Adipose tissue (tissue), 3 donors: ENCODE data around the gene ARMH3. TPM values are rescaled to one million over a fixed set of nuclear protein-coding genes. Genes with fewer than 3 reads are reported as not detected.

Experiments used
- H3K27ac ChIP-seq: one replicate; pipeline ENCODE4 v1.5.1; 2013; ENCODE audit warnings: low read depth, low read length
- WGBS, 3 donors: extraction: QIAGEN DNeasy Blood & Tissue Kit; methylation state at CpG; one replicate each; pipeline ENCODE4 v1.1.7; 2013; 5-methylcytosine and 5-hydroxymethylcytosine counted together
- polyA plus RNA-seq, 3 donors: library from polyadenylated mRNA; stranded (reverse); fragments of 200-250 nt; gene quantifications; one replicate each; pipeline ENCODE4 v1.2.3, GENCODE V29; 2013
- donor health status: healthy with polysubstance abuse.
- donor health status: Bipolar disorder and iron deficiency.
- donor health status: healthy.

The ARMH3 gene
- polyA plus RNA-seq, 3 donors: 9.6 to 14.0 (median 10.0) TPM

GRCh38 chr10:101889256-101890210 lies 166.4 kb downstream of the ARMH3 start:
- 60 to 73% (median 67%) methylated on average over 5 of the region's 5 CpGs for WGBS, 3 donors
- no peak overlapping the region for H3K27ac ChIP-seq

- 87 to 100% (median 87%) methylated on average over 2 of the region's 2 CpGs for WGBS, 3 donors
- no peak overlapping the region for H3K27ac ChIP-seq
Measured at GRCh38 chr10:101888251-101888949, 167.6 kb downstream of the ARMH3 start.

GRCh38 chr10:101887775-101888174 lies 168.2 kb downstream of the ARMH3 start:
- 81 to 90% (median 84%) methylated on average over 5 of the region's 5 CpGs for WGBS, 3 donors
- H3K27ac ChIP-seq: no peak overlapping the region

DNA sequence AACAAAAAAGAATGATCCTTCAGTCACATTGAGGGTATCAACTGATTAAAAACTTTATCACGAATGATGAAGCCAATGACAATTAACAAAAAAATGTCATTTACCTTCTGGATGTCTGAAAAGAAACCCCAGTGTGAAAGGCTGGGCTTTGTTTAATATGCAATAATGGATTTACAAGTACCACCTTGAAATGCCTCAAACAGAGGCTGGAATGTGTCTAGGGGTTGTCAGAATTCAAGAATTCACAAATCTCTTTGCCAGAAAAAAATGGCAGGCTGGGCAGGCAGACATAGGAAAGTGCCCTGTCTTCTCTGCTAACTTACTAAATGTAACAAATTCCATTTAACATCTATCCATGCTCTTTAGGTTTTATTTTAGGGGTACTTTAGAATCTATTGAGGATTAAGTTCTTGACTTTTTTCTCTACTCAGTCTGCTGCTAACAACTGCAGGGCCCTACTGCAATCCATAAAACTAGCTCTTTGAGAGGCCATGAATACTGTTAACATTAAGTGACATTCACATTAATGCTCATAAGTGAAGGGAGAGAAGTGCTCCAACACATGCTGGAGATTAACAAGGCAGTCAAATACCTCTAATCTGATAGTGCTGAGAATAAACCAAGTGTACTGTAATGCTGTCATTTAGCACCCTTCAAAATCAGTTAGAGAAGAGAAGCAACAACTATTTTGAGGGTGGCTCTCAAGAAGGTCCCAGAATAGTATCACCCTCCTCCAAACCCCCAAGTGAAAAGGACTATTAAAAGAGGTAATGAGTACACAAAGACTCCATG lies 169.3 kb downstream of the ARMH3 start:
- H3K27ac ChIP-seq: no peak overlapping the region
- WGBS, 3 donors: 83 to 96% (median 96%) methylated on average over 1 of the region's 1 CpG

GRCh38 chr10:101881036-101881774 lies 174.8 kb downstream of the ARMH3 start:
- 77 to 92% (median 80%) methylated on average over 2 of the region's 2 CpGs for WGBS, 3 donors
- no peak overlapping the region for H3K27ac ChIP-seq

DNA sequence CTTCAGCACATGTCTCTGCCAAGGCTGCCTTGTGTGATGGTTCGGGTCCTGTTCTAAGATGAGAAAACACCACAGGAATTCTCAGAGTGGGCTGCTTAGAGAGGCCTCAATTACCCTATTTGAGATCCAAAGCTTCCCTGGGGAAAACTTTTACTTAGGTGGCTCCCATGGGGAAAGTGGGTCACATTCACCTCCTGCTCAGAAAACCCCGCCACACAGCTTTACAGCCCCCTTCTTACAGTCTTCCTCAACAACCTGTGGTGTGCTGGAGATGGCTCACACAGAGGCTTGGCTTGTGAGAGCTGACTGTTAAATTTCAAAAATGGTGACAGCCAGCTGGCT lies 175.8 kb downstream of the ARMH3 start:
- WGBS, 3 donors: 85 to 91% (median 90%) methylated on average over 2 of the region's 2 CpGs
- no peak overlapping the region for H3K27ac ChIP-seq

DNA sequence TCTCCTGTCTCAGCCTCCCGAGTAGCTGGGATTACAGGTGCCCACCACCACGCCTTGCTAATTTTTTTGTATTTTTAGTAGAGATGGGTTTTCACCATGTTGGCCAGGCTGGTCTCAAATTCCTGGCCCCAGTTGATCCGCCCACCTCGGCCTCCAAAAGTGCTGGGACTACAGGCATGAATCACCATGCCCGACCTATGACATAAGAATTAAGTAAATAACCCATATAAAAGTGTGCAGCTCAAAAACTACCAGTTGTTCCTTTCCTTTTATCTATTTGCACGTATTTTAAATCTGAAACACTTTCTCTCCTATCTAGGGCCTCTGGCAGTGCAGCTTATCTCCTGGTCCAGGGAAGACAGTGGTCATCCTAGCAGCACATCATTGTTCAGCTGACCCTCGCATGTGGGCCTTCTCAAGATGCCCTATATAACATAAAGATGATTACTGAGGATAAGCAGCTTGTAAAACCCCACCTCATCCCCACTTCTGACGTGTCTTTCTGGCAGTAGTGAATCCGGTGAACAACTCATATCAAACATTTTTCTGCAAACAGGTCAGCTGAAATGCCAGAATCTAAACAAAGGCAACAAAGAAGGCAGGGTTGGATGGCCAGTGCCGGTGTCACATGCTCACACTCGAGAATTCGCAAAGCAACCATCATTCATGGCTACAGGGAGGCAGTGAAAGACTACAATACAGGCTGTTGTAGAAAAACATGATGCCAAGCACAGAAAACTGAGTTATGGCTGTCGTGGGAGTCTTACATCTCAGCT lies 176.3 kb downstream of the ARMH3 start:
- H3K27ac ChIP-seq: no peak overlapping the region
- 91 to 93% (median 92%) methylated on average over 13 of the region's 13 CpGs for WGBS, 3 donors

DNA sequence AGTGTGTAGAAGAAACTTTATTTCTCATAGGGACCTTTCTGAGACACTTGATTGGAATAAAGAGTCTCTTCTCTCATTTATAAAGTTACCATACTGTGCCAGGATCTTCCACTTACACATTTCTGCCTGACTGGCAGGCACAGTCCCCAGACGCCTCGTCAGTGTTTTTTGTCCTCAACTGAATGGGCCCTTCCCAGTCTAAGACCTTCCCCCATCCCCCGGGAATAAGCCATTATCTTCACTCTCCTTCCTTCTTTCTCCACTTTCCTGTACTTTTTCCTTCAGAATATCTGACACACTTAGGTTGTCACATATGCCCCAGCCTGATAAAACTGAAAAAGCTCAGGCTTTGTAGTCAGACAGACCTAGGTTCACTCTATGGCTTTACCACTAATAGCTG lies 177.1 kb downstream of the ARMH3 start:
- H3K27ac ChIP-seq: no peak overlapping the region
- WGBS, 3 donors: 82 to 90% (median 89%) methylated on average over 3 of the region's 3 CpGs

- 74 to 99% (median 75%) methylated on average over 3 of the region's 3 CpGs for WGBS, 3 donors
- H3K27ac ChIP-seq: no peak overlapping the region
Measured at GRCh38 chr10:101875068-101875688, 180.8 kb downstream of the ARMH3 start.

DNA sequence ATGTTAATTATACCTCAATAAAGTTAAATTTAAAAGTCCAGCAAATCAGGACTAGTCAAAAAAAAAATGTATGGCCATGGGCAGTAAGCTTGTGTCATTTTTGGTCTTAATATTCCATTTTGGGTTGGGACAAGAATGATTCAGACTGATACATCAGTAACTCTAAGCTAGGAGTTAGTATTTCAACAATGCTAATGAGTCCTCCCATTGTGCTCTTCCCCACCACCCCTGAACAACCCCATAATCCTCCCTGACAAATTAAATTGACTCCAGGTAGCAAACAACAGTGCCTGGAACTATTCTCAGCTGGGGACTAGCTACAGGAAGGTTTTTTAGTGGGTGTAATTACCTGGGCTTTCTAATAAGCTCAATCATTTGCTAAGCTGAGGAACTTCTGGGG lies 181.7 kb downstream of the ARMH3 start:
- H3K27ac ChIP-seq: no peak overlapping the region

- 59 to 62% (median 62%) methylated on average over 1 of the region's 1 CpG for WGBS, 3 donors
- H3K27ac ChIP-seq: no peak overlapping the region
Measured at GRCh38 chr10:101867931-101868330, 188.0 kb downstream of the ARMH3 start.

DNA sequence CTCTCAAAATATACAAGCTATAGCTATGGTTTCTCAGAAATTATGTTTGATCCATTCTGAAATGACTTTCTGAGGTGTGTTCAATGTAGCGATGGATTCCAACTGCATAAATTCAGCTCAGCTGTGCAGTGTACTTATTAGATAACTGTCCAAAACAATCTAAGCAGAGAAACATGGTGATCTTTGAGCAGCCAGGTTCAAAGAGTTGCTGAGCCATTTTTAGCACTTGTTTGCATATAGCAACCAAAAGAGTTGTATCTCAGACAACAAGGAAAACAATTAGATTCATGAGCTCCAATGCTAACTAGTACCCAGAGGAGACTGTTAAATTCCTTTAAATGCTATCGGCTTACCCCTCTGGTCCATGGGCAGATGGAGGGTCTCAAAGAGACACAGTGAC lies 196.4 kb downstream of the ARMH3 start:
- WGBS, 3 donors: 97 to 99% (median 97%) methylated on average over 2 of the region's 2 CpGs
- no peak overlapping the region for H3K27ac ChIP-seq

- no peak overlapping the region for H3K27ac ChIP-seq
- 59 to 91% (median 71%) methylated on average over 3 of the region's 3 CpGs for WGBS, 3 donors
Measured at GRCh38 chr10:101858723-101859500, 197.1 kb downstream of the ARMH3 start.

- whole genome bisulfite sequencing, 3 donors: 48 to 100% (median 100%) methylated on average over 1 of the region's 1 CpG
- H3K27ac ChIP-seq: no peak overlapping the region
Measured at GRCh38 chr10:101857802-101858476, 198.0 kb downstream of the ARMH3 start.

DNA sequence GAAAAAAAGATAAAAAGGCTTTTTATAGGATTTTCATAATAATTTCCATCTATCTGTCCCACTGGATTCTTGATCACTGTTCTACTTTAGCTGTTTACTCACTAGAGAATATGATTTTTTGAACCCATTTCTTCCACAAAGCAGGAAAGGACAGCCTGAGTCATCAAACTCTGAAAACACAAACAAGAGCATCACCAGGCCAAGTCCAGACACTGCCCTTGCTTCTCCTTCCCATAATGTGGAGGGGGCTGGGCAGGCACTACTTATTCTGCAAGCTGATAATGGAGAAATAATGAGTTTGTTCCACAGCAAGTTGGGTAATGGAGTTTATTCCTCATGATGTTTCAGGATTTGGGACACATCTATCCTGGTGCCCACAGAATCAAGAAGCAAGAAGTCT lies 199.3 kb downstream of the ARMH3 start:
- no peak overlapping the region for H3K27ac ChIP-seq
